NCI-H1930 (cell line): ENCODE data around the gene TBCE.
"Not testable (repeated sequence)": the region's sequence is repeated elsewhere in the genome, so short reads cannot be mapped to it uniquely, and the experiment has no call there.

ENCODE experiments used
- DNase-seq, 2 experiments: peaks; one replicate each; lab custom pipeline; 2025; lab: John Stamatoyannopoulos, UW

TBCE gene

DNA sequence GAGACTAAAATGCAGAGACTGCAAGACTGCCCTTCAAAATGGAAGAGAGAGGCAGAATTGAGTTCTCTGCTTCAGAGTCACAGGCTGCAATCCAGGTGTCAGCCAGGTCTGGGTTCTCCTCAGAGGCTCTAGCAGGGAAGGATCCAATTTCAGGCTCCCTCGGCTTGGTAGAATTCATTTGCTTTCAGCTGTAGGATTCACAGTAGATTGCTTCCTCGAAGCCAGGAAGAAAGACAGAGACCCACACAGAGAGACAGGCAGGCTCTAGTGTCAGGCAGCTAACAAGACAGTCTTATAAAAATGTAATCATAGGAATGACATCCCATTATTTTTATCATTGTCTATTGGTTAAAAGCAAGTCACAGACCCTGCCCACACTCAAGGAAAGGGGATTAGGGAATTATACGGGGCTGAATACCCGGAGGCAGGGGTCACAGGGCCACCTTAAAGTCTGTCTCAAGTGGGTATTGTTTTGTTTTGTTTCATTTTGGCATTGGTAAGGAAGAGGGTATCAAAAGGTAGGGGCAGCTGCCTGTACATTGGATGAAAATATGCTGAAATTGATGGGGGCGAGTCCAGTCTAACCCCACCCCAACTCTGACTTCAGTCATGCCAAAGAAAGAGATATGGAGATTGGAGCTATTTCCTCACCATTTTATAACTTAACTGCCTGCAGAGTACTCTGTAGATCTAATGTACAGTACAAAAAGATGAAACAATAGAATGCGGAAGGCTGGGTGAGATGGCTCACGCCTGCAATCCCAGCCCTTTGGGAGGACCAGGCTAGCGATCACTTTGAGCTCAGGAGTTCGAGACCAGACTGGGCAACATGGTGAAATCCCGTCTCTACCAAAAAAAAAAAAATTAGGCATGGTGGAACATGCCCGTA lies 9.5 kb upstream of the TBCE start:
- no peak for DNase-seq

DNA sequence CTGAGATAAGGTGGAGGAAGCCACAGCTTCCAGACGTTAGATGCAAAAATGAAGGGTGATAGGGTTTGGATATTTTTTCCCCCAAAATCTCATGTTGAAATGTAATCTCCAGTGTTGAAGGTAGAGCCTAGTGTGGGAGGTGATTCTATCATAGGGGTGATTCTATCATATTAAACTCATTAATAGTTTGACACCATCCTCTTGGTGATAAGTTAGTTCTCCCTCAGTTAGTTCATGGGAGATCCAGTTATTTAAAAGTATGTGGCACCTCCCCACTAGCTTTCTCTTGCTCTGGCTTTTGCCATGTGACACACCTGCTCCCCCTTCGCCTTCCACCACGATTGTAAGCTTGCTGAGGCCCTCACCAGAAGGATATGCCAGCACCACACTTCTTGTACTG lies 8.3 kb upstream of the TBCE start:
- DNase-seq: no peak

- not testable (repeated sequence) for DNase-seq
Measured at GRCh38 chr1:235364189-235364588, 3.0 kb upstream of the TBCE start.

DNA sequence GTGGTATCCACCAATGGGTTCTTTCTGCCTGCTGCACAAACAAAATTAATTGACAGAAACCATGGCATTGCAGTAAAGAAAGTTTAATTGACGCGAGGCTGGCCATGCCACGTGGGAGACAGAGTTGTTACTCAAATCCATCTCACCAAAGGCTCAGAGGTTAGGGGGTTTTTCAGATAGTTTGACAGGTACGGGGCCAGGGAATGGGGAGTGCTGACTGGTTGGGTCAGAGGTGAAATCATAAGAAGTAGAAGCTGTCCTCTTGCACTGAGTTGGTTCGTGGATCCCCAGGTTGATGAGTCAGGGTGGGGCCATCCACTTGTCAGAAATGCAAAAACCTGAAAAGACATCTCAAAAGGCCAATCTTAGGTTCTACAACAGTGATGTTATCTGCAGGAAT lies 941 bp upstream of the TBCE start:
- no peak for DNase-seq

- DNase-seq: no peak
Measured at GRCh38 chr1:235368428-235368827, 1.2 kb downstream of the TBCE start.

GRCh38 chr1:235369802-235370201 lies 2.6 kb downstream of the TBCE start:
- DNase-seq: no peak

DNA sequence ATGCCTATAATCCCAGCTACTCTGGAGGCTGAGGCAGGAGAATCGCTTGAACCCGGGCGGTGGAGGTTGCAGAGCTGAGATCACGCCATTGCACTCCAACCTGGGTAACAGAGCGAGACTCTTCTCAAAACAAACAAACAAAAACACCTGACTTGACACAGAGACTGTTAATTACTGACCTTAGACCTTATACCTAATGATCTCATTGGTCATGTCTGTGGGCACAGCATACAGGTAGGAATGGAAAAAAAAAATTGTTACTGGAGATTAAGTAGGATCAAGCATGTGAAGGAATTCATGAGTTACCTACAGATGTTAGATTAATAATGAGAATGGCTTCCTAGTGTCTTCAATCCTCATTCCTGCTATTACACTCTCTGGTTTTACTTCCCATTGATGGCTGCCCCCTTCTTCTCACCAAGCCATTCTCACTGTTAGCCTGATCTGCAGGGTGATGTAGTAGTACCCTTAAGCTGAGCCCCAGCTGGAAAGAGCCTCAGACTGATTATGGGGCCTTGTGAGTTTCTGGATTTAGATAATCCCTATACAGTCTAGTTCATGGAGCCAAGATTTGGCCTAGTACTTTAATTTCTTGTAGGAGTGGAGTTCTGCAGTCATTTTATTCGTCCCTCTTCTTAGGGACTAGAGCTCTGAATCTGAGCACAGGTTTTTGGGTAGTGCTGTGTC lies 8.8 kb downstream of the TBCE start:
- no peak for DNase-seq

GRCh38 chr1:235378134-235378735 lies 11.0 kb downstream of the TBCE start:
- not testable (repeated sequence) for DNase-seq

GRCh38 chr1:235381955-235382739 lies 14.9 kb downstream of the TBCE start:
- DNase-seq: not testable (repeated sequence)

DNA sequence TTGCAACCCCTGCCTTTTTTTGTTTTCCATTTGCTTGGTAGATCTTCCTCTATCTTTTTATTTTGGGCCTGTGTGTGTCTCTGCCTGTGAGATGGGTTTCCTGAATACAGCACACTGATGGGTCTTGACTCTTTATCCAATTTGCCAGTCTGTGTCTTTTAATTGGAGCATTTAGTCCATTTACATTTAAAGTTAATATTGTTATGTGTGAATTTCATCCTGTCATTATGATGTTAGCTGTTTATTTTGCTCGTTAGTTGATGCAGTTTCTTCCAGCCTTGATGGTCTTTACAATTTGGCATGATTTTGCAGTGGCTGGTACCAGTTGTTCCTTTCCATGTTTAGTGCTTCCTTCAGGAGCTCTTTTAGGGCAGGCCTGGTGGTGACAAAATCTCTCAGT lies 18.4 kb downstream of the TBCE start:
- DNase-seq: not testable (repeated sequence)

- DNase-seq: no peak
Measured at GRCh38 chr1:235391874-235392273, 24.6 kb downstream of the TBCE start.

DNA sequence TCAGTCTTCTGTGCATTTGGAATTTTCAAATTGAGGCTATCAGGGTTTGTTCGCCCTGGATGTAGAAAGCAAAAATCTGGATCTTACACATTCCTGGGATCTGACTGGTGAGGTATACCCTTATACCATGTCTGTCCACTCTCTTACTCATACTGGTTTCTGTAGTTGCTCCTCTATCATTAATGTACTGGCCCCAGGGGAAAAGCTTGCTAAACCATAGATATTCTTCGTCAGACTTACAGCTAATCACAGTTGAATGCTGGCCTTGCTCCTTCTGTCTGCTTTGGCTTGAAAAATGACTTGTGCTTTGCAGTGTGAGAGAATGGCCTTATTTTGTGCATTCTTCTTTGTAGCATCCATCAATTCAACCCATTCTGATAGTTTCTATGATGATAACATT lies 30.5 kb downstream of the TBCE start:
- DNase-seq: no peak

- no peak for DNase-seq
Measured at GRCh38 chr1:235399661-235400060, 32.4 kb downstream of the TBCE start.

GRCh38 chr1:235401251-235401650 lies 34.0 kb downstream of the TBCE start:
- no peak for DNase-seq

DNA sequence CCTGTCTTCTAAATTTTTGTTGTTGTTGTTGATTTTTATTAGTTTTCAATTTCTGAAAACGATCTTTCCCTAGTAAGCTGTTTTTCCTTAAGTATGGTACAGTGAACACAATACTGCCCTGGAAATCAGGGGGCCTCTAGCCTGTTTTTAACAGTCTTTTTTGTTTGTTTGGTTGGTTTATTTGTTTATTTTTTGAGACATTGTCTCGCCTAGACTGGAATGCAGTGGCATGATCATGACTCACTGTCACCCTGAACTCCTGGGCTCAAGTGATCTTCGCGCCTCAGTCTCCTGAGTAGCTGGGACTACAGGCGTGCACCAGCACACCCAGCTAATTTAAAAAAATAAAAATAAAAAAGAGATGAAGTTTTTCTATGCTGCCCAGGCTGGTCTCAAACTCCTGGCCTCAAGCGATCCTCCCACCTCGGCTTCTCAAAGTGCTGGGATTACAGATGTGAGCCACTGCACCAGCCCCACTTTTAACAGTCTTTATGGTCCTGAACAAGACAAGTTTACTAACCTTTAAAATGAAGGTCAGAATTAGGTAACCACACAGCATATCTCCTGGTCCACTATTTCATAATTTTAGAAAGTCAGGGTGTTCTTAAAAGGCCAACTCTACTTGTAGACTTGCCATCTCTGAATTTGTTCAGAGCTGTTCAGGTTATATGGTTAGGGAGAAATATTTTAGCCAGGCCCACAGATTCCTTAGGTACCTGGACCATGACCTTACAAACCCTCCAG lies 35.4 kb downstream of the TBCE start:
- DNase-seq: no peak

- DNase-seq: no peak
Measured at GRCh38 chr1:235403593-235403992, 36.4 kb downstream of the TBCE start.

DNA sequence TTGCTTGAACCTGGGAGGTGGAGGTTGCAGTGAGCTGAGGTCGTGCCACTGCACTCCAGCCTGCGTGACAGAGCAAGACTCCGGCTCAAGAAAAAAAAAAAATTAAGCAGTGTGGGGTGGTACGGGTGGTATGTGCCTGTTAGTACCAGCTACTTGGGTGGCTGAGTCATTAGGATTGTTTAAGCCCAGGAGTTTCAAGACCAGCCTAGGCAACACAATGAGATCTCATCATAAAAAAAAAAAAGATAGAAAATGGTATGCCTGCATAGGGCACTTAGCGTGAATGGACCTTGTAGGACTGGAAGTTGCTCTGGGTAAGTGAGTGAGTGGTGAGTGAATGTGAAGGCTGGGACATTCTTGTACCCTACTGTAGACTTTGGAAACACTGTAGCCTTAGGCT lies 37.0 kb downstream of the TBCE start:
- DNase-seq: no peak

DNA sequence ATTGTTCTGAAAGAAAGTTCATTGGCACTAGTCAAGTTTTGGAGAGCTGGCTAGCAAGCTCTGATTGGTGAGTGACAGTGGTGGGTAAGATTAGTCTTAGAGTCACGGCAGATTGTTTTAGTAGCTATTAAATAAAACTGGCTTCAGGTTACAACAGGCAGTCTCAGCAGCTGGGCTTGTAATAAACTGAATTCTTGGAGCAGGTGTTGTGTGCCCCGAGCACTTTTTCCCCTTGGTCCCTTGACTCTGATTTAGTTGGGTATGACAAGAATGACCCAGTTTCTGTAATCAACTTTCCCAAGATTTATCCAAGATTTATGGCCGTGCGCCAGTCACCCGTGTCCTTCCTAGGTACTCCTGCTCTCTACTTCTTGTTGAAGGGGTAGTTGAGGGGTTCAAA lies 40.2 kb downstream of the TBCE start:
- DNase-seq: no peak

GRCh38 chr1:235408503-235408960 lies 41.3 kb downstream of the TBCE start:
- no peak for DNase-seq

GRCh38 chr1:235409042-235409820 lies 42.0 kb downstream of the TBCE start:
- DNase-seq: no peak

- DNase-seq: no peak
Measured at GRCh38 chr1:235410467-235410866, 43.2 kb downstream of the TBCE start.
